ENCODE measurements around the gene EFCAB11. TPM values are rescaled to one million over a fixed set of nuclear protein-coding genes. Genes with fewer than 3 reads are reported as not detected.

Gene EFCAB11
- total RNA-seq, 3 donors from 2014 or later (not counting 1 experiment from before 2014, with no cell fraction given), result 3.9 to 5.2 (median 4.0) TPM

DNA sequence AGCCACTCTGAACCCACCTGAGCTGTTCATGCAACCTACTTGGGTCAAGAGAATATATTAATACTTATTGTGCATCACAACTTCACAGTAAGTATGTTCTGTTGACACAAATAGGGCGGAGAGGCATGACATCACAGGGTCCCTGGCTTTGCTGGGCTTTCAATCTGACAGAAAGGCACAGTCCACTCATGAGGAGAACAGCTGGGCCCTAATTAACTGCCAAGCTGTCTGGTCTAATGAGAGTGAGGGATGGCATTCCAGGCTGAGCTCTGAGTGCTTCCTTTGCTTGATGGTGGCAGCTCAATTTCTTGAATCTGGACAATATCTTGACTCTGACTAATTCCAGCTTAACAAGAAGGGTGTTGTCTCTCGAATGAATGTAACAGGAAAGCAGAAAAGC lies 2.0 kb downstream of the EFCAB11 start:
- intact Hi-C loops (cut with micrococcal nuclease), result loop anchor here (10.0 kb wide), 2 partner anchors 1112 to 1958 kb away; partner anchors contain the start of genes GALC and RPS6KA5

DNA sequence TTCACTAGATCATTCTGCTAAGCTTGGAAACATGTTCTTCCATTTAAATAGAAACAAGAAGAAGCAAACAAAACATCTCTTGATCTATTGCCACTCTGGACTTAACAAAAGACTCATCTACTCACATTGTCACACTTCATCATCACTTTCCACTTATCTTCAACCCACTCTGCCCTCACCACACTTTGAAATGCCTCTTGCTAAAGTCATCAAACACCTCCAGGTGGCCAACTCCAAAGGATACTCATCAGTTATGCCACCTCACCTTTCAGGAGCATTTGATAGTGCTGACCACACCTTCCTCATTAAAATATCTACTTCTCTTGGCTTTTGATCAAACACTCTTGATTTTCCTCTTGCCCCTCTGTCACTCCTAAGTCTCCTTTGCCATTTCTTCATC lies 7.2 kb downstream of the EFCAB11 start:
- H3K27ac Mint-ChIP-seq, result no peak overlapping the region
- no peak overlapping the region for H3K27ac ChIP-seq (ENCODE audit: low read length)
- no peaks in the 10 kb centered on the region for H3K36me3 Mint-ChIP-seq
- no peaks in the 10 kb centered on the region for H3K27me3 ChIP-seq (ENCODE audit: control insufficient read depth, insufficient read depth, low read length)
- intact Hi-C loops (cut with micrococcal nuclease), result no loop called here
- H3K36me3 ChIP-seq (ENCODE audit: control insufficient read depth, insufficient read depth, low read length), result peaks cover 2% of the 10 kb centered on the region
- no peaks in the 10 kb centered on the region for H3K9me3 ChIP-seq (ENCODE audit: control insufficient read depth, insufficient read depth, low read length)
- H3K4me1 Mint-ChIP-seq, result no peaks in the 10 kb centered on the region
- no peaks in the 10 kb centered on the region for H3K4me1 ChIP-seq (ENCODE audit: control insufficient read depth, insufficient read depth, low read length)
- no peak for ATAC-seq
- TF ChIP-seq, protein P1, sequence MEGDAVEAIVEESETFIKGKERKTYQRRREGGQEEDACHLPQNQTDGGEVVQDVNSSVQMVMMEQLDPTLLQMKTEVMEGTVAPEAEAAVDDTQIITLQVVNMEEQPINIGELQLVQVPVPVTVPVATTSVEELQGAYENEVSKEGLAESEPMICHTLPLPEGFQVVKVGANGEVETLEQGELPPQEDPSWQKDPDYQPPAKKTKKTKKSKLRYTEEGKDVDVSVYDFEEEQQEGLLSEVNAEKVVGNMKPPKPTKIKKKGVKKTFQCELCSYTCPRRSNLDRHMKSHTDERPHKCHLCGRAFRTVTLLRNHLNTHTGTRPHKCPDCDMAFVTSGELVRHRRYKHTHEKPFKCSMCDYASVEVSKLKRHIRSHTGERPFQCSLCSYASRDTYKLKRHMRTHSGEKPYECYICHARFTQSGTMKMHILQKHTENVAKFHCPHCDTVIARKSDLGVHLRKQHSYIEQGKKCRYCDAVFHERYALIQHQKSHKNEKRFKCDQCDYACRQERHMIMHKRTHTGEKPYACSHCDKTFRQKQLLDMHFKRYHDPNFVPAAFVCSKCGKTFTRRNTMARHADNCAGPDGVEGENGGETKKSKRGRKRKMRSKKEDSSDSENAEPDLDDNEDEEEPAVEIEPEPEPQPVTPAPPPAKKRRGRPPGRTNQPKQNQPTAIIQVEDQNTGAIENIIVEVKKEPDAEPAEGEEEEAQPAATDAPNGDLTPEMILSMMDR (IDR thresholded peaks at IDR 0.05), result no peak
- H3K27me3 Mint-ChIP-seq (ENCODE audit: low read depth in 2 of 2), result no peaks in the 10 kb centered on the region
- no peak overlapping the region for H3K4me3 ChIP-seq (ENCODE audit: low read length)
- DNase-seq, result no peak
- no peak overlapping the region for H3K4me3 Mint-ChIP-seq
- H3K9me3 Mint-ChIP-seq, result no peaks in the 10 kb centered on the region

More for the DNA sequence above, 2.0 kb downstream of the EFCAB11 start:
- TF ChIP-seq, protein P1 (IDR thresholded peaks at IDR 0.05), result no peak
- no peaks in the 10 kb centered on the region for H3K9me3 Mint-ChIP-seq
- H3K36me3 Mint-ChIP-seq, result no peaks in the 10 kb centered on the region
- no peak overlapping the region for H3K4me3 ChIP-seq (ENCODE audit: low read length)
- peak overlapping the region; percentile 29 for H3K4me3 Mint-ChIP-seq
- WGBS (ENCODE audit: insufficient coverage), result 88% methylated on average over 2 of the region's 2 CpGs
- H3K4me1 Mint-ChIP-seq, result peaks cover 32 to 38% of the 10 kb centered on the region in 2 donors
- no peak for ATAC-seq
- no peak overlapping the region for H3K27ac Mint-ChIP-seq
- H3K36me3 ChIP-seq (ENCODE audit: control insufficient read depth, insufficient read depth, low read length), result peaks cover 2% of the 10 kb centered on the region
- H3K27ac ChIP-seq (ENCODE audit: low read length), result no peak overlapping the region
- no peak for DNase-seq
- no peaks in the 10 kb centered on the region for H3K27me3 ChIP-seq (ENCODE audit: control insufficient read depth, insufficient read depth, low read length)
- H3K4me1 ChIP-seq (ENCODE audit: control insufficient read depth, insufficient read depth, low read length), result peaks cover 20% of the 10 kb centered on the region
- H3K9me3 ChIP-seq (ENCODE audit: control insufficient read depth, insufficient read depth, low read length), result no peaks in the 10 kb centered on the region
- H3K27me3 Mint-ChIP-seq (ENCODE audit: low read depth in 2 of 2), result no peaks in the 10 kb centered on the region

DNA sequence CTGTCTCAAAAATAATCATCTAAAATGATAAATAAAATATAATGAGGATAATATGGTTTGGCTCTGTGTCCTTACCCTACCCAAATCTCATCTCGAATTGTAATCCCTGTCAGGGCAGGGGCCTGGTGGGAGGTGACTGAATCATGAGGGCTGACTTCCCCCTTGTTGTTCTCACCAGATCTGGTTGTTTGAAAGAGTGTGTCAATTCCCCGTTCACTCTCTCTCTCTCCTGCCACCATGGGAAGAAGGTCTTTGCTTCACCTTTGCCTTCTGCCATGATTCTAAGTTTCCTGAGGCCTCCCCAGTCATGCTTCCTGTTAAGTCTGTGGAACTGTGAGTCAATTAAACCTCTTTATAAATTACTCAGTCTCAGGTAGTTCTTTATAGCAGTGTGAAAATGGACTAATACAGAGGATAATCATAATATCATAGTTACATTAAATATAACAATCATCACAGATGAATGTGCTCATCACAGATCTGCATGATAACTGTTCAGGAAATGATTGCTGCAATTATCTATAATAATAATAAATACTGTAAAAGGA lies 12.6 kb downstream of the EFCAB11 start:
- Histone ChIP-seq H3K27ac (ENCODE audit: low read length) (no peak overlapping the region), H3K9me3 (ENCODE audit: control insufficient read depth, insufficient read depth, low read length) (no peaks in the 10 kb centered on the region), H3K36me3 (ENCODE audit: control insufficient read depth, insufficient read depth, low read length) (no peaks in the 10 kb centered on the region), H3K4me1 (ENCODE audit: control insufficient read depth, insufficient read depth, low read length) (no peaks in the 10 kb centered on the region), H3K4me3 (ENCODE audit: low read length) (no peak overlapping the region), H3K27me3 (ENCODE audit: control insufficient read depth, insufficient read depth, low read length) (no peaks in the 10 kb centered on the region)
- TF ChIP-seq, protein P1 (IDR thresholded peaks at IDR 0.05), result no peak
- Mint-ChIP-seq H3K4me1 (no peaks in the 10 kb centered on the region), H3K36me3 (no peaks in the 10 kb centered on the region), H3K27ac (no peak overlapping the region), H3K9me3 (no peaks in the 10 kb centered on the region), H3K27me3 (ENCODE audit: low read depth in 2 of 2) (no peaks in the 10 kb centered on the region), H3K4me3 (no peak overlapping the region)
- intact Hi-C loops (cut with micrococcal nuclease), result no loop called here
- DNase-seq (no peak), ATAC-seq (no peak)
- WGBS (ENCODE audit: insufficient coverage), result 77% methylated on average over 1 of the region's 2 CpGs

DNA sequence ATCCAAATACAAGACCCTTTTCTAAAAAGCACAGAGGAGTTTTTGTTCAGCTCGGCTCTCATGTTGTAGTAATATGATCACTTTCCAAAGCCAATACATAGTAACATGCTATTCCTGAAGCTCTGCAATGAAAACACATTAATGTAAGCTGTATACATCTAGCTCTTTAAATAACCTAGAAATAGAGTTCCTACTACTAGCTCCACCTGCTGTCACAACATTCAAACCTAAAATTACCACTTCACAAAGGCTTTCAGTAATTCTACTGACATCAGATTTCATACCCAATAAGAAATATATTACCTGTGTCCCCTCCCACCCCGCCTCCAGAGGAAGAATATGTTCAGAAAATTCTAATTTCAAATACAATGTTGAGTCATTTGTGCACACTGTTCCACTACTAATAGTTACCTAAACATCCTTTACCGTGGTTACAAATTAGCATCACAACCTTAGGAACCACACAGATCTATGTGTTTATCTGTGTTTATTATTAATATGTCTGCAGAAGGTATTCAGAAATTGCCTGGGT lies 17.8 kb downstream of the EFCAB11 start:
- H3K9me3 Mint-ChIP-seq, result no peaks in the 10 kb centered on the region
- TF ChIP-seq, protein P1 (IDR thresholded peaks at IDR 0.05), result no peak
- ATAC-seq, result no peak
- Histone ChIP-seq H3K4me1 (ENCODE audit: control insufficient read depth, insufficient read depth, low read length) (no peaks in the 10 kb centered on the region), H3K9me3 (ENCODE audit: control insufficient read depth, insufficient read depth, low read length) (no peaks in the 10 kb centered on the region), H3K27me3 (ENCODE audit: control insufficient read depth, insufficient read depth, low read length) (no peaks in the 10 kb centered on the region), H3K36me3 (ENCODE audit: control insufficient read depth, insufficient read depth, low read length) (no peaks in the 10 kb centered on the region), H3K27ac (ENCODE audit: low read length) (no peak overlapping the region), H3K4me3 (ENCODE audit: low read length) (no peak overlapping the region)
- intact Hi-C loops (cut with micrococcal nuclease), result loop anchor here (5.0 kb wide), 1 partner anchor 761 kb away; no protein-coding TSS in a partner anchor
- no peaks in the 10 kb centered on the region for H3K27me3 Mint-ChIP-seq (ENCODE audit: low read depth in 2 of 2)
- no peak for DNase-seq
- no peak overlapping the region for H3K27ac Mint-ChIP-seq
- H3K4me1 Mint-ChIP-seq, result no peaks in the 10 kb centered on the region
- H3K36me3 Mint-ChIP-seq, result no peaks in the 10 kb centered on the region
- WGBS (ENCODE audit: insufficient coverage), result 92% methylated on average over 2 of the region's 3 CpGs
- no peak overlapping the region for H3K4me3 Mint-ChIP-seq

Data from natural killer cell (primary cell).